A549 (cell line): ENCODE results near the gene ANXA6. TPM values are rescaled to one million over a fixed set of nuclear protein-coding genes. Genes with fewer than 3 reads are reported as not detected.

Experiments
- ATAC-seq, 2 experiments: fragments of 200-7000 bp in 1 of 2; fragments of >200 bp in 1 of 2; cut with Nextera tagmentation in 1 of 2; cut with Tn5 transposase in 1 of 2; 3 replicates each; pipeline versions ENCODE4 v1.8.0 to v1.9.1; 2018 to 2020; ENCODE audit warnings: mild to moderate bottlenecking in 1 of 2, moderate library complexity in 1 of 2
- CTCF ChIA-PET: fragments of 300-600 bp; sonication (Branson Sonifier 250); formaldehyde crosslinking; extraction: SDS; loops from one replicate; lab custom pipeline; 2021; ENCODE audit warnings: antibody characterized with exemption, inconsistent platforms; lab: Yijun Ruan, JAX
- POLR2A ChIA-PET: fragments of 350-600 bp; formaldehyde crosslinking; extraction: SDS; loops from one replicate; lab custom pipeline; 2021; ENCODE audit warnings: antibody characterized with exemption, inconsistent platforms; lab: Yijun Ruan, JAX
- DNase-seq, 2 experiments: peaks; one replicate each; pipeline versions ENCODE4 v3.0.0 to v3.0.0-alpha.2; 2011 to 2016; ENCODE audit warnings: low read depth in 1 of 2, low spot score in 1 of 2
- FAIRE-seq: peaks from 2 replicates; lab custom pipeline; 2011; peaks lifted over from hg19 to GRCh38; lab: Jason Lieb, UNC
- H3K27ac ChIP-seq, 2 experiments: fragments of >200 bp; sonication (Bioruptor Twin); formaldehyde crosslinking; 3 replicates each; pipeline ENCODE4 v1.5.1; 2016 to 2017
- H3K4me1 ChIP-seq: fragments of >200 bp; sonication (Bioruptor Twin); formaldehyde crosslinking; 3 replicates; pipeline ENCODE4 v1.6.1; 2016
- H3K4me2 ChIP-seq: fragments of >200 bp; sonication (Bioruptor Twin); formaldehyde crosslinking; 3 replicates; pipeline ENCODE4 v1.6.1; 2016
- H3K4me3 ChIP-seq: fragments of >200 bp; sonication (Bioruptor Twin); formaldehyde crosslinking; 3 replicates; pipeline ENCODE4 v1.5.1; 2016
- H3K9me3 ChIP-seq: fragments of >200 bp; sonication (Bioruptor Twin); formaldehyde crosslinking; 3 replicates; pipeline ENCODE4 v1.6.1; 2016
- BHLHE40 ChIP-seq: IDR thresholded peaks from 2 replicates; pipeline ENCODE4 v1.6.1; 2012; ENCODE audit warnings: low read depth, low read length, inconsistent platforms
- CHD2 ChIP-seq: fragments of 150-350 bp; IDR thresholded peaks from 2 replicates; pipeline ENCODE4 v1.6.1; 2014; ENCODE audit warnings: low read length; ENCODE audit not compliant: partially characterized antibody
- CHD4 ChIP-seq: fragments of 200-600 bp; sonication (generic); IDR thresholded peaks from 2 replicates; pipeline ENCODE4 v1.6.1; 2016; ENCODE audit warnings: antibody characterized with exemption, mild to moderate bottlenecking, borderline replicate concordance
- E2F6 ChIP-seq: IDR thresholded peaks from 2 replicates; pipeline ENCODE4 v1.6.1; 2012; ENCODE audit warnings: low read depth, borderline replicate concordance
- ELK1 ChIP-seq: fragments of 150-350 bp; IDR thresholded peaks from 2 replicates; pipeline ENCODE4 v1.6.1; 2014; ENCODE audit warnings: low read depth, mild to moderate bottlenecking, low read length
- HOXB5 ChIP-seq: fragments of 250-450 bp; sonication (Bioruptor Pico); IDR thresholded peaks from 2 replicates; pipeline ENCODE4 v1.5.0; 2020; ENCODE audit warnings: mild to moderate bottlenecking, moderate library complexity
- KDM1A ChIP-seq: fragments of 200-600 bp; sonication (generic); IDR thresholded peaks from 2 replicates; pipeline ENCODE4 v1.6.1; 2016; ENCODE audit warnings: low read depth, mild to moderate bottlenecking
- MAFK ChIP-seq: fragments of 450-650 bp; IDR thresholded peaks from 2 replicates; pipeline ENCODE4 v1.6.1; 2014; ENCODE audit not compliant: partially characterized antibody
- MAX ChIP-seq: IDR thresholded peaks from 2 replicates; pipeline ENCODE4 v1.6.1; 2012
- MYC ChIP-seq: IDR thresholded peaks from 2 replicates; pipeline ENCODE4 v1.6.1; 2012; ENCODE audit warnings: mild to moderate bottlenecking, inconsistent platforms, low read length, improper control_type of control experiment, borderline replicate concordance
- RAD21 ChIP-seq, 2 experiments: fragments of >200 bp in 1 of 2; sonication (Bioruptor Twin) in 1 of 2; formaldehyde crosslinking in 1 of 2; IDR thresholded peaks in 1 of 2; conservative IDR thresholded peaks in 1 of 2; 2 replicates in 1 of 2; 3 replicates in 1 of 2; pipeline ENCODE4 v1.6.1; 2012 to 2018; ENCODE audit warnings: inconsistent platforms in 1 of 2
- RARB ChIP-seq: fragments of 250-450 bp; sonication (Bioruptor Pico); IDR thresholded peaks from 2 replicates; pipeline ENCODE4 v1.8.0; 2021; ENCODE audit warnings: mild to moderate bottlenecking, moderate library complexity
- RFX5 ChIP-seq: fragments of 450-650 bp; IDR thresholded peaks from 2 replicates; pipeline ENCODE4 v1.7.1; 2014; ENCODE audit warnings: antibody characterized with exemption, mild to moderate bottlenecking, moderate library complexity
- RNF2 ChIP-seq: fragments of 200-600 bp; sonication (generic); IDR thresholded peaks from 2 replicates; pipeline ENCODE4 v1.6.1; 2016; ENCODE audit warnings: low read depth, mild to moderate bottlenecking, antibody characterized with exemption, moderate library complexity, borderline replicate concordance
- ZSCAN20 ChIP-seq: fragments of 250-450 bp; sonication (Bioruptor Pico); IDR thresholded peaks from 2 replicates; pipeline ENCODE4 v1.8.0; 2022; ENCODE audit warnings: mild to moderate bottlenecking, moderate library complexity
- WGBS: methylation state at CpG from one replicate; pipeline ENCODE4 v1.1.6; 2017; ENCODE audit errors: missing lambda C conversion rate; 5-methylcytosine and 5-hydroxymethylcytosine counted together
- polyA plus RNA-seq, 4 experiments: library from polyadenylated mRNA; depleted of rRNA in 3 of 4; stranded (reverse); fragments of >200 nt; fragmentation: RNase III in 1 of 4; extraction: RNeasy Plus Mini Kit Qiagen cat#74134 plus additional on column Dnase treatment in 1 of 4; gene quantifications; 2 replicates in 3 of 4; 3 replicates in 1 of 4; pipeline ENCODE4 v1.2.3, GENCODE V29; 2011 to 2017

Gene ANXA6
- polyA plus RNA-seq, 2 of the 4 experiments (the other 2 are of a cell fraction): 32.4 to 53.0 TPM

- 94% methylated on average over 5 of the region's 5 CpGs for WGBS
These were observed 99.3 kb downstream of the ANXA6 start for GRCh38 chr5:151058301-151058700.

GRCh38 chr5:151056379-151057325 lies 100.9 kb downstream of the ANXA6 start:
- no peak for FAIRE-seq
- no peak for TF ChIP-seq CHD4
- TF ChIP-seq CHD2: no peak
- no peak for TF ChIP-seq RAD21 (conservative IDR thresholded peaks at IDR 0.05 in 1 of 2, IDR thresholded peaks at IDR 0.05 in 1 of 2)
- TF ChIP-seq HOXB5 (CRISPR knock-in tag): no peak
- no peak for TF ChIP-seq BHLHE40
- TF ChIP-seq RNF2: no peak
- TF ChIP-seq ELK1: no peak
- TF ChIP-seq E2F6: no peak
- TF ChIP-seq MAFK: no peak
- no peak for TF ChIP-seq ZSCAN20 (CRISPR knock-in tag)
- TF ChIP-seq RARB: no peak
- DNase-seq: no peak
- Histone ChIP-seq H3K4me2 (no peak overlapping the region), H3K4me3 (no peak overlapping the region), H3K27ac (no peak overlapping the region), H3K4me1 (peaks cover 29% of the 10 kb centered on the region), H3K9me3 (no peaks in the 10 kb centered on the region)
- POLR2A ChIA-PET: no interaction called here
- no peak for ATAC-seq
- CTCF ChIA-PET: interaction anchor here (0.9 to 13.9 kb wide), 4 partner anchors 9 to 62 kb away, joined by 3 to 704 read pairs (median 5); no protein-coding TSS in a partner anchor
- WGBS: 94% methylated on average over 24 of the region's 25 CpGs

More at GRCh38 chr5:151058301-151058700, 99.3 kb downstream of the ANXA6 start:
- ATAC-seq (peak; percentile 33 to 45; a peak in 5 of 6 replicates), FAIRE-seq (no peak), DNase-seq (no peak)
- TF ChIP-seq KDM1A: no peak
- TF ChIP-seq MAFK: no peak
- no peak for TF ChIP-seq MYC
- TF ChIP-seq RFX5: no peak
- TF ChIP-seq CHD2: no peak
- H3K27ac ChIP-seq: peak overlapping the region in 1 of 2 experiments; percentile 81; a peak in 2 of 6 replicates
- H3K4me3 ChIP-seq: no peak overlapping the region
- ChIA-PET POLR2A (no interaction called here), CTCF (interaction anchor here (0.7 to 13.9 kb wide), 8 partner anchors 9 to 106 kb away, joined by 3 to 704 read pairs (median 4); no protein-coding TSS in a partner anchor)
- H3K9me3 ChIP-seq: no peaks in the 10 kb centered on the region
- H3K4me1 ChIP-seq: peaks cover 35% of the 10 kb centered on the region
- H3K4me2 ChIP-seq: no peak overlapping the region

GRCh38 chr5:151055336-151055735 lies 102.2 kb downstream of the ANXA6 start:
- Histone ChIP-seq H3K9me3 (no peaks in the 10 kb centered on the region), H3K4me3 (no peak overlapping the region)
- CTCF ChIA-PET: interaction anchor here (1.6 to 13.9 kb wide), 5 partner anchors 11 to 109 kb away, joined by 5 to 704 read pairs (median 151); partner anchors contain the start of gene TNIP1
- whole genome bisulfite sequencing: 93% methylated on average over 6 of the region's 6 CpGs
- ATAC-seq (no peak), FAIRE-seq (no peak)
- no peak for TF ChIP-seq MAX
- no peak for TF ChIP-seq MYC
- TF ChIP-seq, all 56 proteins: peak for 0
- Histone ChIP-seq H3K4me1 (peaks cover 26% of the 10 kb centered on the region), H3K4me2 (no peak overlapping the region), H3K27ac (no peak overlapping the region; a peak in 1 of 6 replicates)
- POLR2A ChIA-PET: no interaction called here
- no peak for DNase-seq
